RWPE1 (cell line): Measurements from ENCODE around the gene P2RY2.
"Not testable (repeated sequence)": the region's sequence is repeated elsewhere in the genome, so short reads cannot be mapped to it uniquely, and the experiment has no call there.

Experiments used
- CTCF ChIA-PET: fragments of 350-600 bp; sonication (Branson Sonifier 250); formaldehyde crosslinking; extraction: SDS; loops from one replicate; lab custom pipeline; 2021; lab: Yijun Ruan, JAX
- POLR2A ChIA-PET: fragments of 400-600 bp; formaldehyde crosslinking; extraction: SDS; loops from one replicate; lab custom pipeline; 2020; ENCODE audit warnings: antibody characterized with exemption; ENCODE audit not compliant: low non-redundant PET; lab: Yijun Ruan, JAX
- DNase-seq: peaks from one replicate; pipeline ENCODE4 v3.0.0; 2012; ENCODE audit warnings: low spot score
- H3K27ac ChIP-seq: fragments of 450-650 bp; 2 replicates; pipeline ENCODE4 v1.5.1; 2017
- CTCF ChIP-seq: fragments of 450-650 bp; conservative IDR thresholded peaks from 2 replicates; pipeline ENCODE4 v1.5.1; 2017; ENCODE audit warnings: low read depth, mild to moderate bottlenecking

P2RY2 gene

GRCh38 chr11:73195191-73196007 lies 22.7 kb upstream of the P2RY2 start:
- no peak for TF ChIP-seq CTCF
- peak overlapping the region; percentile 95 for H3K27ac ChIP-seq
- POLR2A ChIA-PET = interaction anchor here (1.1 kb wide), 1 partner anchor 10 kb away, joined by 4 read pairs; no protein-coding TSS in a partner anchor

GRCh38 chr11:73196576-73196975 lies 21.5 kb upstream of the P2RY2 start:
- peak overlapping the region; percentile 29; the same call in 1 of the 2 replicates for H3K27ac ChIP-seq
- no peak for DNase-seq
- POLR2A ChIA-PET = no interaction called here
- CTCF ChIA-PET = no interaction called here
- no peak for TF ChIP-seq CTCF

More at GRCh38 chr11:73195191-73196007, 22.7 kb upstream of the P2RY2 start:
- CTCF ChIA-PET = interaction anchor here (0.6 to 1.5 kb wide), 5 partner anchors 10 to 67 kb away, joined by 3 to 6 read pairs (median 4); no protein-coding TSS in a partner anchor
- DNase-seq = peak; percentile 81

GRCh38 chr11:73197348-73197747 lies 20.7 kb upstream of the P2RY2 start:
- TF ChIP-seq CTCF = no peak
- DNase-seq = no peak
- ChIA-PET POLR2A (no interaction called here), CTCF (interaction anchor here (0.7 kb wide), 1 partner anchor 91 kb away, joined by 3 read pairs; no protein-coding TSS in a partner anchor)
- H3K27ac ChIP-seq = no peak overlapping the region

- H3K27ac ChIP-seq, POLR2A ChIA-PET, DNase-seq: not testable (repeated sequence)
- CTCF ChIA-PET = interaction anchor here (0.7 kb wide), 1 partner anchor 91 kb away, joined by 3 read pairs; no protein-coding TSS in a partner anchor
Observed at GRCh38 chr11:73197787-73198186, 20.3 kb upstream of the P2RY2 start.

GRCh38 chr11:73198677-73199076 lies 19.4 kb upstream of the P2RY2 start:
- CTCF ChIA-PET = no interaction called here
- no peak for DNase-seq

GRCh38 chr11:73199446-73199845 lies 18.6 kb upstream of the P2RY2 start:
- CTCF ChIA-PET = interaction anchor here (1.4 kb wide), 1 partner anchor 20 kb away, joined by 4 read pairs; no protein-coding TSS in a partner anchor
- H3K27ac ChIP-seq = no peak overlapping the region
- DNase-seq = no peak
- no peak for TF ChIP-seq CTCF
- POLR2A ChIA-PET = no interaction called here

More at GRCh38 chr11:73198677-73199076, 19.4 kb upstream of the P2RY2 start:
- H3K27ac ChIP-seq = no peak overlapping the region
- POLR2A ChIA-PET = no interaction called here
- no peak for TF ChIP-seq CTCF
